Measurements from ENCODE around the gene RAB26.

- TF ChIP-seq ZNF565 (CRISPR knock-in tag; conservative IDR thresholded peaks at IDR 0.05; ENCODE audit: low read depth) (no peak), ZFP30 (CRISPR knock-in tag; IDR thresholded peaks at IDR 0.05) (no peak), ESRRG (CRISPR knock-in tag; IDR thresholded peaks at IDR 0.05) (no peak), CSRNP3 (CRISPR knock-in tag; IDR thresholded peaks at IDR 0.05) (no peak)
Observed at GRCh38 chr16:2194852-2195321, 46.5 kb downstream of the RAB26 start.

Data from SK-N-SH treated with all-trans-retinoic acid at 6 μM for 48 hours (cell line).